NOMO-1 treated with DMSO at 0.1 percent for 48 hours (cell line): ENCODE results near the gene CHST1.

Experiments
- DNase-seq: peaks from one replicate; lab custom pipeline; 2025; ENCODE audit not compliant: unreplicated experiment; lab: John Stamatoyannopoulos, UW

CHST1 gene, protein sequence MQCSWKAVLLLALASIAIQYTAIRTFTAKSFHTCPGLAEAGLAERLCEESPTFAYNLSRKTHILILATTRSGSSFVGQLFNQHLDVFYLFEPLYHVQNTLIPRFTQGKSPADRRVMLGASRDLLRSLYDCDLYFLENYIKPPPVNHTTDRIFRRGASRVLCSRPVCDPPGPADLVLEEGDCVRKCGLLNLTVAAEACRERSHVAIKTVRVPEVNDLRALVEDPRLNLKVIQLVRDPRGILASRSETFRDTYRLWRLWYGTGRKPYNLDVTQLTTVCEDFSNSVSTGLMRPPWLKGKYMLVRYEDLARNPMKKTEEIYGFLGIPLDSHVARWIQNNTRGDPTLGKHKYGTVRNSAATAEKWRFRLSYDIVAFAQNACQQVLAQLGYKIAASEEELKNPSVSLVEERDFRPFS

DNA sequence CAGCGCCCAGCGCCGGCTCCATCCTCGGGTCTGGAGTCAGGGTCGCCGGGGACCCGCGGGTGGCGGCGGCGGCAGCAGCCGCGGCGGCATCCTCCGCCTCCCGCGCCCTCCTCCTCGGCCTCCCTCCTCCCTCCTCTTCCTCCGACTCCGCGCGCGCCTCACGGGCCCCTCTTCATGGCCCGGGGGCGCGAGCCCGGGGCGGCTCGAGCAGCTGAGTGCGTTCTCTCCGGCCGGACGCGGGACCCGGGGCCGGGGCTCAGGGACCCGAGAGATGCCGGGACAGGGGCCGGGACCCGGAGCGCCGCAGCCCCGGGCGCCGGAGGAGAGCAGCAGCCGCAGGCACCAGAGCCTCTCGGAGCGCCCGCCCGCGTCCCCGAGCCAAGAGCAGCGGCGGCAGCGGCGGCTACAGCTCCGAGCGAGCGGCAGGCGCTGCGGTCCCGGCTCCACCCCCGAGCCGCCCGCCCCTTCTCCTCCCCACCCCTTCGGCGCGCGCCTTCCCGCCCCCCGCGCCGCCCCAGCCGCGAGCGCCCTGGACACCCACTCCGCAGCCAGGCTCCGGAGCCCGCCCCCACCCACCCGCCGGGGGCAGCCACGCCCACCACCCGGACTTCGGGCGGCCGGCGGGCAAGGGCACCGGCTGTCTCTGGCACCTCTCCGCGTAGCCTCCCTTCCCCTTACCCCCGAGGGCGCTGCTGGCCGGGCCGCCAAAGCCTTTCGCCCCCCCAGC lies at the start of gene CHST1:
Gene CHST1 (minus strand): TSS at position 417 of the 727 bp plus-strand sequence. CDS start 14,699 bp downstream, outside the sequence.
- DNase-seq, result peak; percentile 8

DNA sequence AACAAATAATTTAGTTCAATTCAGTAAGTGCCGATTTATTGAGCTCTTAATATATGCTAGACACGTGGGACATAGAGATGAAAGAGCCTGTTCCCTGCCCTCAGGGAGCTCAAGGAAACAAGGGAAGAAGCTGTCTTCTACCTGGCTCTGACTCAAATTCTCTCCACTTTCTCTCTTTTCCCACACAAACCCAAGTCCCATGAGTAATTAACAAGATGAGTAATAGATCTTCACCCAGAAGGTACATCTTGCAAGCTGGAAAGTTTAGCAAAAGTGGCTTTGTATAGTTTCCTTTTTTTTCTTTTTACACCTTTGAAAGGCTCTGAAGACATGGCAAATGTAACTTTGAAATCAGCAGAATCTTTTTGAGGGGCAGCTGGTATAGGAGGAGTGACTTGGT lies 48.2 kb upstream of the CHST1 start:
- DNase-seq, result no peak

DNA sequence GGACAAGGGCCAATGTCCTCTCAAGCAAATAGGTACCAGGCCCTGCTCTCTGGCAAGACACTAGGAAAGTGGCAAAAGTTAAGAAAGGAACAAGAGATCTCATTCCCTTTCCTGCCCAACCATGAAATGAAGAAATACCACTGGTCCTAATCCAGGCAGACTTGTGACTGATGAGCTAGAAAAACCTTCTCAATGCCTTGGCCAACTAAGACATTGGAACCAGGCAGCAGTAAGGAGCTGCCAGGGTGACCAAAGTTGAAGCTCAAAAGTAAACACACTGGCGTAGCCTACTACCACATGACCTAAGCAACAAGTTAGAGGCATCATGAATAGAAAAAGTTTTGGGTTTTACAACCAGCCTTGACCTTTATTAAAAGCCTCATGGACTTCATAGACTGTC lies 45.1 kb upstream of the CHST1 start:
- no peak for DNase-seq

DNA sequence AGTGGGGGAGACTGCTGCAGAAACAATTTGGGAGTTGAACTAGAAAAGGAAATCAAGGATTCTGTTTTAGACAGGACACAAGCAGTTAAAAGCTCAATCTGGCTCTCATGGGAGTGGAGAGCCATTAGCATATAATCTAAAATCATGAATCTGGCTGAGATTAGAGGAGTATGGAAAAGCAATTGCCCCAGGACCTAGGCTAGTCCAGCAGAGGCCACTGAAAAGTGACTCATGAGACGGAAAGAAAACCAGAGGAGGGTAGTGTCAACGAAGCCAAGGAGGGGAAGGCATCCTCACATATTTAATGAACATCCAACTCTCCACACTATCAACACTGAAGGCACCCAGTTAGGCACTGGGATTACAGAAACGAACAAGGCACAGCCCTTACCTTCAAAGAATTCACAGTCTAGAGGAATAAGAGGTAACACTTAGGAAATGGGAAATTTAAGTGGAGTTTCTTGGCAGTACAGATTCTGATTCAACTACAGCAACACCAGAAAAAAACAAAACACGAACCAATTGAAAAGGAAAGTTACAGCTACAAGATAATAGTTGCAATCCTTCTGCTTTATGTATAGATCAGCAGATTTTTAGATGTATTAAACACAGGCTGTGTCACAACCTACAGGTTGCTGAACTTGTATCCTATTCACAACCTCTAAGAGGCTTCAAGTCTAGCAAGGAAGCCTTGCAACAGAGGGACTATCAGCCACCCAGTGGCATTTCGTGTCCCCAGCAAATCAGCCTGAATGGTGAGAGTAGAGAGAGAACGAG lies 43.7 kb upstream of the CHST1 start:
- DNase-seq, result no peak

DNA sequence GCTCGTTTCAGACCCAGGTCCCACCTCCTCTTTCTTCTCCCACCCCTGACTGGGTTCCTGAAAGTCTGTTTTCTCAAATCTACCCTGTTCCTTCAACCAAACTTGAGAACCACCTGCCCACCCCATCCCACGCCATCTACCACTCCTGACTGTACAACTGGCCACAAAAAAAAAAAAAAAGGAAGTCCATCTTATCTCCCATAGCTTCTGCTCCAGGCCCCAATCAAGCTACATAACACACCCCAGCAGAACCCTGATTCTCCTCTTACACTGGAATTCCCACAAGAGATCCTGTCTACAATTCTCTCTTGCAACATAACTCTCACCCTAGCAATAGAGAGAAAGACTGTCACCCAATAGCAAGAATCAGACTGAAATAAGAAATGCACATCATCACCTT lies 39.2 kb upstream of the CHST1 start:
- no peak for DNase-seq

DNA sequence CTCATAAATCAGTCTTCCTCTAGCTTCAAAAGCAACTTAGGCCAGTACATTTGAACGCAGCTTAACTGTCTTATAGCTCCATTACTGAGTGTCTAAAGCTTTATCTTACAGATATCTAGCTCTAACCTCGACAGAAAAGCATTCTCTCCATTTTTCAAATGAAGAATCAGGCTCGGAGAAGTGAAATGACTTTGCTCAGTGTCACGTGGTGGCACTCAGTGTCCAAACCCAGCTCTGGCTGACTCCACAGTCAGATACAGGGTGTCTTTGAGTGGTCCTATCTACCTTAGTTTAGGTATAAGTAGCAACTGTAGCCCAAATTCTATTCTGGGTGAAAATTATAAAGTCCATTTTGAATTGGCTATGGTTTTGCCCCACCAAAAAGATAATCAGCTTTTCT lies 38.7 kb upstream of the CHST1 start:
- DNase-seq, result no peak

DNA sequence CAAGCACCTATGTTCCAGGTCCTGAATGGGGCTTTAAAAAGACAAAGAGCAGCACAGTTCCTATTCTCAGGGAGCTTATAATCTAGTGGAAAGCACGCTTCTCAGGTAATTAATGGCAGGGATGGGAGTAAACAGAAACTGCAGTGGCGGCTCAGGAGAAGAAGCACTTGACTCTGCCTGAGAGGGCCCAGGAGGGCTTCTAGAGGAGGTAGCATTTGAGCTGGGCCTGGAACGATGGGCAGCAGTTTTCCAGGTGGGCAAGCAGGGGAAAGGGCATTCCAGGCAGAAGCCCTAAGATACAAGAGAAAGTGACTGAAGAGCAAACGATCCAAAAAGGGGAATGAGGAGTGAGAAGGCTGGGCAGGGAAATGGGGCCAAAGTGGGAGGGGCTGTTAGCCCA lies 37.1 kb upstream of the CHST1 start:
- no peak for DNase-seq

DNA sequence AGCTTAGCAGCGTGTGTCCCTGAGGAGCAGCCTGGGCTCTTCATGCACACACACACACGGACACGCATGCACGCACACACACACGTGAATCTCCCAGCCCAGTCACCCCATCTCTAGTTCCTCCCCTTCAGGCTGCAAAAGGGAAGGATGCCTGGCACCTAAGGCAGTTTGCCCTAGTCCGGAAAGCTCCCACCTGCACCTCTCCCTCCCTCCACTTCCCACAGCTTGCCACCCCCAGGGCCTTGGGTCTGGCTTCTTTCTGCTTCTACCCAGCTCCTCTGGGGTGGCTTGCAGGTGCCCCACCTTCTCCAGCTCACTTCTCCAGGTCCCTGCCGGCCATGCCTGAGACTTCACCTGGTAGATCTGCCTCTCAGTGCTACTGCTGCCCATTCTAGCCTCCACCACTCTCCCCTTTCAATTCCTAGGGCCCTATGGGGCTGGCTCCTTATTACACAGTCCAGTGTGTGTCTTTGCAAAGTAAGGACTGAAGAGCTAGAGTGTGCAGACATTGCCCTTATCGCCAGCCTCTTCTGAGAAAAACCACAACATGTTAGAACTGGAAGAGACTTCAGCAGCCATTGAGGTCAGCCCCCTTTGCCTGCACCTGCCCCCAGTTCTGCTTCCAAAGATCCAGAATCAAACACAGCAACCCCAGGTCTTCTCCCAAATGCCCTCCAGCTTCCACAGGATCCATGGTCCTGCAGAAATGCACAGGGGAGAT lies 33.5 kb upstream of the CHST1 start:
- DNase-seq, result no peak

DNA sequence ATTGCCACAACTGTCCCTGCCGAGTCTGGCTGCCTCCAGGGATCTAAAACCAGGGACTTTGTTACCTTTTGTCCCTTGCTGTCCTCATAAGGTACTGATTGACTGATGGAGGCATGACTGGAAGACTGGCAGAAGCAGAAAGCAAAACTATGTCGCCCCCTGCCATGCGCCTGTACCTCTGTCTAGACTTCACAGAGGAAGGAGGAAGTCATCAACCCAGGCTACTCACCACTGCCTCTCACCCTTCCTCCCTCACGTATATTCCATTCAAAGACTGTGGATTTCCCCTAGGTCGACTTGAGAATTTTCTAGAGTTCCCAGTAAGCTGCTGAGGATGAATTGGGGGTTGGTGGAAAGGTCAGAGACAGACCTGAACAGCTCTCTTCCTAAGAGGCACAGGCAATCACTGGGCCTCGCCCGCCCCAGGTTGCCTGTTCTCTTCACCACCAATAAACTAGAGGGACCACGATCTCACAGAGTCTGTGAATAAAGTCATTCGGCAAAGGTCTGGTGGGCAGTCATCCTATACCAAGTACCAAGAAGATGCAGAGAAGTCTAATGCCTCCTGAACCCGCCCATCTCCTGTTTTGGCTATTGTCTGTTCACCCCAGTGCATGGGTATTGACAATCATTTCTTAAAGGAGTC lies 27.5 kb upstream of the CHST1 start:
- DNase-seq, result peak; percentile 1

DNA sequence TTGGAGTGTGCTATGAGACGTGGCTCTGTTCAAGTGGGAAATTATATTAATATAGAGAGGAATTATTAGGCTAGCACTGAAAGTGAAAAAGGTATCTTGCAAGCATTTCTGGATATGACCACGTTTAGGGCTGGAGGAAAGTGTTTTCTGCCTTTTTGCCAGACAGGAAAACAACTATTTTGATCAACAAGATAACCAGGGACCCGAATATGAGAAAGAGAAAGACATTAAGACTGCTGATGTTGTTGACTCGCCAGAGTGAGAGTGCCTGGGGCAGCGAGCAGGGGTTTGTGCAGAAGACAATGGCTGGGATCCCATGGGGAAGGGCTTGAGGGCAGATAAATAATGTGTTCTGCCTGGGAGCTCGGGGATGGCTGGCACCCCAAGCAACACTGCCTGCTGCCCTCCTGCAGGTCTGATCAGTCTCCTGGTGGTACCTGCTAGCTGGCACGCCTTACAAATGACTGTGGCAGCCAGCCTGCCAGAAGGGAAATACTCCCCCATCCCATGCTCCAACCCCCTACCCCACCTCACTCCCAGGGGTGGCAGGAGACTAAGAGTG lies 23.1 kb upstream of the CHST1 start:
- DNase-seq, result no peak

DNA sequence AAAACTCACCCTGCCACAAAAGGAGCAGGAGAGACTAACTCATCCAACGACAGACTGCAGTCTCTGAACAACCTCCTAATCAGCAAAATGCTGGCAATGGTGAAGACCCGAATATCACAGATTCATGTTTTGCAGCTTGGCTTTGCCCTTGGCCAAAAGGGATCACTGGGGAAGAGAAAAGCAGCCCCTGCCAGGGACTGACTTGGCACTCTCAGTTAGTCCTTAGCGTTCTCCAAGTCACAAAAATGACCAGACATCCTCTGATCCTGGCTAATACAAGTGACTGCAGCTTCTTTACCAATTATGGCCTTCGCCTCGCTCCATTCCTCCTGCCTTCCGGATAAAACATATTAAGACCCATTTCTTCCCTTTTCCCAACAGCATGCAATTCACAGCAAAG lies 22.4 kb upstream of the CHST1 start:
- no peak for DNase-seq

DNA sequence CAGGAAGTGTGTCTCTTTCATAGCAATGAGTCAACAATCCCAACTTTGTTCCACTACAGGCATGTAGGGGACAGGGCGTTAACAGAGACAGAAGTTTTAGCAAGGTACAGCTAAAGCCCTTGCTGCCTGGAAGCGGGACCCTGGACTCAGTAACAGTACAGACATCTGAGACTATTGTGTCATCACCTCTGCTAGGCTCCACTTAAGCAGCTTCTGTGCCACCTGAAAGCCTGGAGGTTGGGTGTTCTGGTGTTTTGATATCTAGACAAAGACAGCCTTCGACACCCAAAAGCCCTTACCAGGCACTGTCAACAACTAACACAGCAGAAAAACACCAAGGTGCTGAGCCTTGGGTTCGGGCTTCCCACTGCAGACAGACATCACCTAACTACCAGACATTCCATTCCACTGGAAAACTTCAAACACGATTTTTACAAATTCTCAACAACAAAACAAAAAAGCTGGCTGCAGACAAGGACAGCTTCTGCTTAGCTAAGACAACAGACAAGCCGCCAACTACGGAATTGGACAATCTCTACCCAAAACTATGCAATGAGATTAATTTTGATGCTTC lies 20.6 kb upstream of the CHST1 start:
- DNase-seq, result no peak

DNA sequence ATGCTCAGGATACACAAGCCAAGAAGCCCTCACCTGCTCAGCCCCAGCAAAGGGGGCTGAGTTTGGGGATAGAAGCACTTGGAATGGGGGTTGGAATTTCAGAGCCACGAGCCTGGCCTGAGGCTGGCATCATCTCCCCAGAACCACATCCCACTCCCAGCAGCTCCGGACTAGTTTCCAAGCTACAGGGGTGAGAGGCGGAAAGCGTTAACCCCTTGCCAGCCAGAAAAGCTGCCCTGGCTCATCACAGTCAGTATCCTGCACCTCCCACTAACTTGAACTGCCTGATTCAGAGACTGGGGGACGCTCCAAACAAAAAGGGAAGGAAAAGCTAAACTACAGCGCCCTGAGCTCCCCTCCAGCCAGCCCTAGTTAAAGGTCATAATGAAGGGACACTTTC lies 19.0 kb upstream of the CHST1 start:
- DNase-seq, result no peak

DNA sequence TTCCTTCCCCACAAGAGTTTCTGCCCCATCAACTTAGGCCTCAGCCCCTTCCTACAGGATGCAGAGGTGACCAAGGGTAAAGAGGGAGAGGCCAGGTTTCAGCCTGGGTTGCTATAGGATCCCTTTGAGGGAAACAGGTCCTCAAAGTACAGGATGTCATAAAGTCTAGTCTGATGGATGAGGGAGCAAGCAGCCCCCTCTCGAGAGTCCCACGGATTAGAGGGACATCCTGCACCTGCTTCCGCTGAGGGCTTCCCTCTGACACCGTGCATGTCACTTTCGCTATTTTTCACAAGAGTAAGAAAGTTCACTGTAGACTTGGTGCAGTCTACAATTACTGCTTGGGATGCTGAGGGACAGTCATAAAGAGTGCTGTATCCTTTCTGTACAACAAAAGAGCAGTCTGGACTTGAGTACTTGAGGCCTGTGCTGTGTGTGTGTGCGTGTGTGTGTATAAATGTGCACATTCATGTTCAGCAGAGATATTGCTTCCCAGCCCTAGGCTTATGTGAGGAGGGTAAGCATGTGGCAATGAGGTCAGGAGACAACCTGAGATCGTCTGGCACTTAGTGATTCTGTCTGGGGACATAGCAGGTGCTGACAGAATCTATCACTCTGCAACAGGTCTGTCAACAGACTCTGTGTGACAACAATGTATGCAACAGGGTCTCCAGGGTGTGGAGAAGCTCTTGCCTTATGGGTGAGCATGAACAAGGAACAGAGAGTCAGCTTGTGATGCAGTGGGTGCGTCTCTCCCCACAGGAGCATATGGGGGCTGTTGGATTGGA lies 18.0 kb upstream of the CHST1 start:
- DNase-seq, result no peak

DNA sequence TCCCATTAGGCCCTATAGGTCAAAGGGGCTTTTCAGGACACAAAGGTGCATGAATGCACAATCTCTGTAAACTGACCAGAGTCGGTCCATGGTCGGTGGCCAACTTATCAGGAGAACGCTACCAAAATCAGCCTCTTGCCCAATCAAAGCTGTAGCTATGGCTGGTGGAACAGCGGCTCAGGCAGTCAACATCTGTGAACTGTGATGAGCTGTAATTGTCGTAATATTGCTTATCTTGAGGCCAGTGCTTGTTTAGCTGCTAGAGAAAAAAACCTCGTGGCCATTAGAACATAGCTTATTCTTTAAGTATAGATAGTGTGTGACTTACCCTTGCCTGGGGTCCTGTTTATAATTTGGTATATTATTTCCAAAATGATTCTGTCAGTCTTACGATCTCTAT lies 14.4 kb upstream of the CHST1 start:
- DNase-seq, result no peak

DNA sequence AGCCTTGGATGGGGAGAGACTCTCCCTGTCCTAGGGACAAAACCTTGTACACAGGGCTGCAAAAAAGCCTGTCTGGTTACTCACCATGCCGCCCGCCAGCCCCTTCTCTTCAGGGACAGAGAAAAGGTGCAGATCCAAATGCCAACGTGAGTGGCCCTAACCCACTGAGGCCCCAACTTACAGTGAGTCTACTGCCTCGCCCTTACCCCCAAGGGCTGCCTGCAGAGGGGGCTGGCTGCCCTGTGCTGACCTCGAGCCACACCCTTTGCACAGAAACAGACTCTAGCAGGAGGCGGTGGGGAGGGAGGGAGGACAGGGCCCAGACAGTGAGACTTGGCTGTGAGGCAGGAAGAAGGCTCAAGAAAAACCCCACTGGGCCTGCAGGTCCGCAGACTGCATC lies 13.6 kb upstream of the CHST1 start:
- DNase-seq, result no peak

DNA sequence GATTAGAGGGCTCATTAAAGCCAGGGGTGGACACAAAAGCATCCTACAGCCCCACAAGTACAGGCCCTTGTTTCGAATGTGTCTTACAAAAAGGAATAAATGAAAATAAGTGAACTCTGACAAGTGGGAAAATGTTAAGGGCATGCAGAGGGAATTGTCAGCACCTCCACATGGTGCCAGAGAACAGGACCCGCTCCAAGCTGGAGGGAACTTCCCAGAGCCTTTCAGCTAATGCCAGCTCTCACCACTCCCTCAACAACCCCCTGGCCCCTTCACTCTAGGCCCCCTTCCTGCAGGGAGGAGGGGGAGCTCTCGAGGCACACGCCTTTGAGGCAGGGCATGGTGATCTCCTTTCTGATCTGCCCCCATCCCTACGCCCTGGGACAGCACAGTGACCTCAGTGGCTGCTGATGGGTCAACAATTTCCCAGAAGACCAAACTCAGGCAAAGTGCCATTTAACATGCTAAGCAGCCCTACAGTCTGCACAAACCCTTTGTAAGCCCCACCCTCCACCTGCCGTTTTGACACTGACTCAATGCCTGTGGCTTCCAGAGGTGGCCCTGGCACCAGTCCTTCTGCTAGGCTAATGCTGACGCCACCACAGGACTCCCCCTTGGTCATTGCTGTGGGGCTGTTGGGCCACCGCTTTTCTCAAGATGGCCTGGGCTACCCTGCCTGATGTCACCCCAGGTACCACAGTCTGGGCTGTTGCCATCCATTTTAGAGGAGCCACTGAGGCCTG lies 12.5 kb upstream of the CHST1 start:
- DNase-seq, result no peak

DNA sequence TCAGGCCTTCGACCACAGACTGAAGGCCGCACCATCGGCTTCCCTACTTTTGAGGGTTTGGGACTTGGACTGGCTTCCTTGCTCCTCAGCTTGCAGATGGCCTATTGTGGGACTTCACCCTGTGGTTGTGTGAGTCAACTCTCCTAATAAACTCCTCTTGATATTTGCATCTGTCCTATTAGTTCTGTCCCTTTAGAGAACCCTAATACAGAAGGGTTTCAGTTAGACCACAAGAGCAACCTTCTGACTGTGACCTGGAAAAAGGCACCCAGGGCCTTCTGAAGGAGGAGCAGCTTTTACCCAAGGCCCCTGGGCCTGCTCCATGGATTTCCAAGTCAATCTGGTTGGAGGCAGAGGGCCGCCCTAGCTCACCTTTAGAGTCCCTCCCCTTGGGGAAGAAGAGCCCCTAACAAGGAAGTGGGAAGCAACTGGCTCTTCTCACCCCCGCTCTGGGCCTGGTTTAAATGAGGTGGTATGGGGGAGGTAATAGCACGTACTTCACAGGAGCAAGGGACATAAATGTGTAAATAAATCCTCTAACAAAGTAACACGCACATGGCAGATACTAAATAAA lies 11.2 kb upstream of the CHST1 start:
- DNase-seq, result no peak
